ENCODE measurements around the gene ALOX12B.

Gene ALOX12B

GRCh38 chr17:8068736-8069586, 18.6 kb downstream of the ALOX12B start:
- TF ChIP-seq CTCF (IDR thresholded peaks at IDR 0.05; ENCODE audit: low read depth, low read length) = no peak
- H3K4me3 ChIP-seq (ENCODE audit: low read depth, low read length) = no peak overlapping the region

- TF ChIP-seq CTCF (IDR thresholded peaks at IDR 0.05; ENCODE audit: low read depth, low read length) = no peak
- no peak overlapping the region for H3K4me3 ChIP-seq (ENCODE audit: low read depth, low read length)
Measured at GRCh38 chr17:8067806-8068205, 19.7 kb downstream of the ALOX12B start.

GRCh38 chr17:8066841-8067775, 20.4 kb downstream of the ALOX12B start:
- H3K4me3 ChIP-seq (ENCODE audit: low read depth, low read length) = no peak overlapping the region
- TF ChIP-seq CTCF (IDR thresholded peaks at IDR 0.05; ENCODE audit: low read depth, low read length) = no peak

GRCh38 chr17:8064561-8065019, 22.9 kb downstream of the ALOX12B start:
- no peak overlapping the region for H3K4me3 ChIP-seq (ENCODE audit: low read depth, low read length)
- TF ChIP-seq CTCF (IDR thresholded peaks at IDR 0.05; ENCODE audit: low read depth, low read length) = no peak

- no peak for TF ChIP-seq CTCF (IDR thresholded peaks at IDR 0.05; ENCODE audit: low read depth, low read length)
- H3K4me3 ChIP-seq (ENCODE audit: low read depth, low read length) = no peak overlapping the region
Measured at GRCh38 chr17:8063761-8064534, 23.6 kb downstream of the ALOX12B start.

- no peak overlapping the region for H3K4me3 ChIP-seq (ENCODE audit: low read depth, low read length)
Measured at GRCh38 chr17:8062807-8063483, 24.6 kb downstream of the ALOX12B start.

More at GRCh38 chr17:8062807-8063483, 24.6 kb downstream of the ALOX12B start:
- TF ChIP-seq CTCF (IDR thresholded peaks at IDR 0.05; ENCODE audit: low read depth, low read length) = no peak

Data from WI38 (cell line).